ENCODE measurements around the gene RASD2.

RASD2 gene

GRCh38 chr22:35560366-35560765, 19.7 kb downstream of the RASD2 start:
- DNase-seq (ENCODE audit: low spot score), result no peak

GRCh38 chr22:35560824-35561223, 20.2 kb downstream of the RASD2 start:
- no peak for DNase-seq (ENCODE audit: low spot score)

- peak; percentile 63 for DNase-seq (ENCODE audit: low spot score)
These were observed 21.3 kb downstream of the RASD2 start for GRCh38 chr22:35561796-35562526.

GRCh38 chr22:35563211-35563610, 22.6 kb downstream of the RASD2 start:
- no peak for DNase-seq (ENCODE audit: low spot score)

- no peak for DNase-seq (ENCODE audit: low spot score)
These were observed 24.6 kb downstream of the RASD2 start for GRCh38 chr22:35564975-35565867.

- DNase-seq (ENCODE audit: low spot score), result no peak
These were observed 26.9 kb downstream of the RASD2 start for GRCh38 chr22:35567351-35568141.

- no peak for DNase-seq (ENCODE audit: low spot score)
These were observed 28.4 kb downstream of the RASD2 start for GRCh38 chr22:35568751-35569739.

GRCh38 chr22:35569916-35570315, 29.3 kb downstream of the RASD2 start:
- no peak for DNase-seq (ENCODE audit: low spot score)

GRCh38 chr22:35570686-35571194, 30.1 kb downstream of the RASD2 start:
- no peak for DNase-seq (ENCODE audit: low spot score)

GRCh38 chr22:35572556-35572955, 31.9 kb downstream of the RASD2 start:
- DNase-seq (ENCODE audit: low spot score), result no peak

GRCh38 chr22:35575116-35575748, 34.6 kb downstream of the RASD2 start:
- no peak for DNase-seq (ENCODE audit: low spot score)

GRCh38 chr22:35576671-35577070, 36.0 kb downstream of the RASD2 start:
- DNase-seq (ENCODE audit: low spot score), result no peak

- no peak for DNase-seq (ENCODE audit: low spot score)
These were observed 37.4 kb downstream of the RASD2 start for GRCh38 chr22:35577799-35578659.

- DNase-seq (ENCODE audit: low spot score), result no peak
These were observed 38.4 kb downstream of the RASD2 start for GRCh38 chr22:35578836-35579575.

- no peak for DNase-seq (ENCODE audit: low spot score)
These were observed 39.9 kb downstream of the RASD2 start for GRCh38 chr22:35580351-35581022.

GRCh38 chr22:35581023-35581413, 40.4 kb downstream of the RASD2 start:
- no peak for DNase-seq (ENCODE audit: low spot score)

GRCh38 chr22:35582218-35582860, 41.7 kb downstream of the RASD2 start:
- no peak for DNase-seq (ENCODE audit: low spot score)

Measured in SW480 (cell line).